D721Med (cell line): Measurements from ENCODE around the gene HSDL2.

ENCODE experiments used
- DNase-seq: peaks from one replicate; pipeline ENCODE4 v3.0.0; 2011; ENCODE audit warnings: low spot score; ENCODE audit not compliant: insufficient read length
- FAIRE-seq: peaks from 2 replicates; lab custom pipeline; 2011; peaks lifted over from hg19 to GRCh38; lab: Jason Lieb, UNC
- TF ChIP-seq, protein P1 (sequence below): IDR thresholded peaks from 2 replicates; pipeline ENCODE4 v1.5.1; 2012; ENCODE audit warnings: mild to moderate bottlenecking, control low read depth; ENCODE audit not compliant: insufficient read depth; ENCODE audit errors: missing control alignments

Gene HSDL2

DNA sequence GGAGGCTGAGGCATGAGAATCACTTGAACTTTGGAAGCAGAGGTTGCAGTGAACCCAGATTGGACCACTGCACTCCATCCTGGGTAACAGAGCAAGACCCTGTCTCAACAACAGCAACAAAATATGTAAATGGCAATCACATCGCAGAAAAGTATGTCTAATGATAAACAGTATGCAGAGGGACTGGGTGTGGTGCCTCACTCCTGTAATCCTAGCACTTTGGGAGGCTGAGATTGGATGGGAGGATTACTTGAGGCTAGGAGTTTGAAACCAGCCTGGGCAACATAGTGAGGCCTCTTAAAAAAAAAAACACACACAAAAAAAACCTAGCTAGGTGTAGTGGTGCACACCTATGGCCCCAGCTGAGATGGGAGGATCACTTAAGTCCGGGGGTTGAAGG is 40.3 kb downstream of the HSDL2 start:
- TF ChIP-seq, protein P1, sequence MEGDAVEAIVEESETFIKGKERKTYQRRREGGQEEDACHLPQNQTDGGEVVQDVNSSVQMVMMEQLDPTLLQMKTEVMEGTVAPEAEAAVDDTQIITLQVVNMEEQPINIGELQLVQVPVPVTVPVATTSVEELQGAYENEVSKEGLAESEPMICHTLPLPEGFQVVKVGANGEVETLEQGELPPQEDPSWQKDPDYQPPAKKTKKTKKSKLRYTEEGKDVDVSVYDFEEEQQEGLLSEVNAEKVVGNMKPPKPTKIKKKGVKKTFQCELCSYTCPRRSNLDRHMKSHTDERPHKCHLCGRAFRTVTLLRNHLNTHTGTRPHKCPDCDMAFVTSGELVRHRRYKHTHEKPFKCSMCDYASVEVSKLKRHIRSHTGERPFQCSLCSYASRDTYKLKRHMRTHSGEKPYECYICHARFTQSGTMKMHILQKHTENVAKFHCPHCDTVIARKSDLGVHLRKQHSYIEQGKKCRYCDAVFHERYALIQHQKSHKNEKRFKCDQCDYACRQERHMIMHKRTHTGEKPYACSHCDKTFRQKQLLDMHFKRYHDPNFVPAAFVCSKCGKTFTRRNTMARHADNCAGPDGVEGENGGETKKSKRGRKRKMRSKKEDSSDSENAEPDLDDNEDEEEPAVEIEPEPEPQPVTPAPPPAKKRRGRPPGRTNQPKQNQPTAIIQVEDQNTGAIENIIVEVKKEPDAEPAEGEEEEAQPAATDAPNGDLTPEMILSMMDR = no peak
- DNase-seq = no peak
- no peak for FAIRE-seq

DNA sequence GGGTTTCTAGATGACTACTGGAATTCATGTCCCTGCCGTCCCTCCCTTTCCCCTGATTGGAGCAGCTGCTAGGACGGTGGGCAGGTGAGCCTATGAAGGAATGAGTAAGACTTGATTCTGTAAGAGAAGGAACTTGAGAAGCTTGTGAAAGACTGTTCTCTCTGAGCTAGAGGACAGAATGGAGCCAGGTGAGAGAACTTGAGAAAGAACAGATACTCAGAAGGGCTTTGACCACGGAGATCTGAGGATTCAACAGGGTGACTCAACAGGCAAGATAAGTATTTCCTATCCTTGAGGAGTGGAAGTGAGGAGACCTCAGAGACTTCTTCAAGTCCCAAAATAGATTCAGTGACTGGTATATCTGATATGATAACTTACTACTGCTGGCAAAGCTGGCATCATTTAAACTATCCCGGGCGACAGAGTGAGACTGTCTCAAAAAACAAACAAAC is 41.9 kb downstream of the HSDL2 start:
- TF ChIP-seq, protein P1 = no peak

DNA sequence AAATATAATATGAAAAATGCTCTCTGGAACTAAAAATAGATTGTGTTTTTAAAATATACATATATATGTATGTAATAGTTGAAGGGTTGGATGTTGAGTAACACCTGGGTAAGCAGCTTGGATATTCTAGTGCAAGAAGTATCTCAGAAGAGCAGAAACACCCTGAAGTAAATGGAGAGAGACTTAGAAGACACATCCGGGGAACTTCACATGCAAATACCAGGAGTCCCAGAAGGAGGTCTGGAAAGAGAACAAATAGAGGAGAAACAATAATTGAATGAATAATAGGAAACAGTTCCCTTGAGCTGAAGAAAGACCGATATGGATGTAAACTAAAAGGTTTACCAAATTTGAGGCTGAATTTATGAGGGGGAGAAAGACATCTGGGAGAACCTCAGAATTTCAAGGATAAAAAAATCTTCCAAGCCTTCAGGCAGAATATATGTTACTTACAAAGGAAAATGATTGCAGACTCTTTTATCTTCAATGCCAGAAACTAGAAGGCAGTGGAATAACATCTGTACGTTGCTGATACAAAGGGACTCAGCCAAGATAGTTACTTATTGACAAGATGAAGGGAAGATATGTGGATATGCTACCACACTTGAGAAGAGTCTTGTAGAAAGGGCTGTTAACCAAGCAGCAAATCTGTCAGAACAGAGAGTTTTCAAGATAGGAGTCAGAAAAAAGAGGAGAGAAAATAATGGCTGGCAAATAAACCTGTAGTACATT is 42.7 kb downstream of the HSDL2 start:
- FAIRE-seq (no peak), DNase-seq (no peak)
- TF ChIP-seq, protein P1 = no peak

More for the DNA sequence above, 41.9 kb downstream of the HSDL2 start:
- DNase-seq (no peak), FAIRE-seq (no peak)

DNA sequence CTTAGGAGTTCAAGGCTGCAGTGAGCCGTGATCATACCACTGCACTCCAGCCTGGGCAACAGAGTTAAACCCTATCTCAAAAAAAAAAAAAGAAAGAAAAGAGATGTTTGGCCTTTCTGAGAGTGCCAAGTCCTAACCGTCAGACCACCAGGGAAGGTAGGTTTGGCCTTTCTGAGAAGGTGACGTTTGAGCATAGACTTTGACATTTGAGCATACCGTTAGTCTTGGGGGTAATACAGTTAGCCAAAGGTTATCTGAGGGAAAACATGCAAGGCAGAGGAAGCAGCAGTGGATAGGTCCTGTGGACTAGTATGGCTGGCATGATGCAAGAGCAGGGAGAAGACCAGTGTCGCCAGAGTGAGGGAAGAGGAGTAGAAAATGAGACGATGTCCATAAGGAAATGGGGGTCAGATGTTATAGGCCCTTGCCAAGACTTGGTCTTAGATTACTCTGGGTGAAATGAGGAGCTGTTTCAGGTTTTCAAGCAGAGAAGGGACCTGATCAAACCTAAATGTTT is 50.2 kb downstream of the HSDL2 start:
- FAIRE-seq (no peak), DNase-seq (no peak)
- TF ChIP-seq, protein P1 = no peak

DNA sequence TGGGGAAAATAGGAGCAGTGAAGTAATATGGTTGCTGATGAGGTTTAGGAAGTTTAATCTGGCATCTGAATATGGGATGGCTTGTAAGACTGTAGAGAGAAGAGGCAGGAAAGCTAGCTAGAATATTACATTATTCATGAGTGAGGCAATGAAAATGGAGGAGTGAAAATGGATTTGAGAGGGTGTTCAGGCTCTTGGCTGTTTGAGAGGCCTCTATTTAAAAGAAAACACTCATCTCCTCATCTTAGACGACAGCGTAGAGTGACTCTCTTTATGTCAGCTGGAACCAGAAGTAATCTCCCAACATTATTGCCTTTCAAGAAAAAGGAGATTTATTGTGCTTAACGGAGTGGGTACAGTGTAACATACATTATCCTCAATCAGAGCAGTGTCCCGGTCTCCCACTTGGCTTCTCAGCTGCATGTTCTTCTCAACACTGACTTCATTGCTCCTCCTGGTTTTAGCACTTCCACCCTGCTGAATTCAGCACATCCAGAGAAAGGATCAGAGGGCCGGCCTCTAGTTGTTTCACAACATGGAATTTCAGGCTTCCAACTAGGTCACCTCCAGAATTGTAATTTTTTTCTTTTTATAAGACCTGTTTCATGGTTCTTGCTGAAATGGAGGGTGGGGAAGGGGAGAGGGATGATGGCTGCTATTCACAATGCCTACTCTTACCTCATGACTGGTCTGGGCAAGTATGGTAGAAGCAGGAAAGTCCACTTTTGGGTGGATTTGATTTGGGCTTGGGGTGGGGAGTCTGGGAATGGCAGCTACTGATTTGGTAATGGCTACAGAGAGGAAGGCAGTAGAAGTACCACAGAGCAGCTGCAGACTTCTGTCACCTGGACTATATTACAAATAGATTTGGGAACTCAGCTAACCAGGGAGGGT is 53.8 kb downstream of the HSDL2 start:
- no peak for DNase-seq
- no peak for FAIRE-seq
- TF ChIP-seq, protein P1 = no peak

DNA sequence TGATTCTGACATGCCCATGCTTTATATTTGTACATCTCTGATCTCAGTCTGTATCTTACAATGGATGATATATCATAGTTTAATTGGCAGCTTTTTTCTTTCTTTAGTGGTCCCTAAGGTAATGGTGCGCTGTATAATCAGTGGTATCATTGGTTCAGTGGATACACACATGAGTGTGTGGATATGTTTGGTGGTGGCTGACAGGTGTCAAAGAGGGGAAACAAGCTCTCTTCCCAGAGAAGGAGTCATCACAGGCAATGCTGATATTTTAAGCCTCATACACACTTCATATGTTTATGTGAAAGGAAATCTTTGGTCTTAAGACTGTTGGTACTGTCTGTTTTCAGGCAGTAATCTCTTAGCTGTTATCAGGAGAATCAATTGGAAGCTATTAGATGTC is 54.6 kb downstream of the HSDL2 start:
- no peak for DNase-seq
- peak; percentile 16 for FAIRE-seq
- TF ChIP-seq, protein P1 = no peak
